Measurements from ENCODE around the gene TEC. TPM values are rescaled to one million over a fixed set of nuclear protein-coding genes. Genes with fewer than 3 reads are reported as not detected.

Gene TEC
- total and polyA plus RNA-seq, 9 of the 15 experiments (the other 6 are each of a cell fraction or from before 2014, with no cell fraction given), result 5.3 to 14.7 (median 8.8) TPM

- TF ChIP-seq ZMIZ1 (IDR thresholded peaks at IDR 0.05; ENCODE audit: low read depth in 2 of 2, low read length in 2 of 2), result peak in 1 of 2 experiments; percentile 62; a peak in 1 of 4 replicates
- TF ChIP-seq RBFOX2 (IDR thresholded peaks at IDR 0.05; ENCODE audit: low read depth, low read length), result no peak
- no peak for TF ChIP-seq ZNF384 (IDR thresholded peaks at IDR 0.05; ENCODE audit: low read depth, low read length)
- TF ChIP-seq, protein P1, sequence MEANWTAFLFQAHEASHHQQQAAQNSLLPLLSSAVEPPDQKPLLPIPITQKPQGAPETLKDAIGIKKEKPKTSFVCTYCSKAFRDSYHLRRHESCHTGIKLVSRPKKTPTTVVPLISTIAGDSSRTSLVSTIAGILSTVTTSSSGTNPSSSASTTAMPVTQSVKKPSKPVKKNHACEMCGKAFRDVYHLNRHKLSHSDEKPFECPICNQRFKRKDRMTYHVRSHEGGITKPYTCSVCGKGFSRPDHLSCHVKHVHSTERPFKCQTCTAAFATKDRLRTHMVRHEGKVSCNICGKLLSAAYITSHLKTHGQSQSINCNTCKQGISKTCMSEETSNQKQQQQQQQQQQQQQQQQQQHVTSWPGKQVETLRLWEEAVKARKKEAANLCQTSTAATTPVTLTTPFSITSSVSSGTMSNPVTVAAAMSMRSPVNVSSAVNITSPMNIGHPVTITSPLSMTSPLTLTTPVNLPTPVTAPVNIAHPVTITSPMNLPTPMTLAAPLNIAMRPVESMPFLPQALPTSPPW (CRISPR knock-in tag; IDR thresholded peaks at IDR 0.05), result peak; percentile 85
- no peak for TF ChIP-seq CBX1 (IDR thresholded peaks at IDR 0.05; ENCODE audit: low read depth)
- TF ChIP-seq CEBPB (tag; IDR thresholded peaks at IDR 0.05), result peak; percentile 83
- TF ChIP-seq PHB (CRISPR knock-in tag; IDR thresholded peaks at IDR 0.05), result no peak
- peak; percentile 49 for TF ChIP-seq HDAC3 (IDR thresholded peaks at IDR 0.05; ENCODE audit: borderline replicate concordance, partially characterized antibody)
- no peak for TF ChIP-seq ZNF583 (CRISPR knock-in tag; IDR thresholded peaks at IDR 0.05)
- TF ChIP-seq CC2D1A (IDR thresholded peaks at IDR 0.05), result peak; percentile 39; the same call in 1 of the 2 replicates
- TF ChIP-seq RAD21 (CRISPR knock-in tag; conservative IDR thresholded peaks at IDR 0.05 in 1 of 2, IDR thresholded peaks at IDR 0.05 in 1 of 2), result 0 out of 4 replicates have a peak, but pooled peaks of 1 of the 2 experiments have one; percentile 7
- peak; percentile 76 for TF ChIP-seq PRDM10 (IDR thresholded peaks at IDR 0.05; ENCODE audit: partially characterized antibody)
- TF ChIP-seq ELF2 (CRISPR knock-in tag; IDR thresholded peaks at IDR 0.05), result 0 out of 2 replicates have a peak, but pooled peaks have one; percentile 11
- TF ChIP-seq POLR2AphosphoS5 (IDR thresholded peaks at IDR 0.05; ENCODE audit: control insufficient read depth, insufficient read depth, low read depth, low read length), result peak; percentile 87
- no peak for TF ChIP-seq C11orf30 (IDR thresholded peaks at IDR 0.05; ENCODE audit: low read depth)
- TF ChIP-seq KLF16 (IDR thresholded peaks at IDR 0.05), result peak; percentile 73; the same call in 1 of the 2 replicates
Measured at GRCh38 chr4:48187813-48188212, 81.8 kb downstream of the TEC start (continued).

All from K562 (cell line).